ENCODE data around the gene SOS1.

GRCh38 chr2:38940746-38941145 is 180.1 kb downstream of the SOS1 start:
- TF ChIP-seq TAF1 (IDR thresholded peaks at IDR 0.05; ENCODE audit: low read depth, low read length) = no peak
- no peak for TF ChIP-seq POLR2A (IDR thresholded peaks at IDR 0.05; ENCODE audit: low read depth, low read length)
- TF ChIP-seq POLR2AphosphoS5 (IDR thresholded peaks at IDR 0.05; ENCODE audit: low read depth, low read length) = no peak
- no peak for TF ChIP-seq SPI1 (IDR thresholded peaks at IDR 0.05; ENCODE audit: low read depth, low read length)
- no peak for TF ChIP-seq POU2F2 (IDR thresholded peaks at IDR 0.05; ENCODE audit: low read depth, low read length)
